HepG2 (cell line): ENCODE measurements around the gene CHKA. TPM values are rescaled to one million over a fixed set of nuclear protein-coding genes. Genes with fewer than 3 reads are reported as not detected.
A peak's percentile ranks its signal among the peaks of the same experiment; 100 is the strongest.

Experiments used
- DPF2 ChIP-seq: sonication (generic); formaldehyde crosslinking; IDR thresholded peaks from 2 replicates; pipeline ENCODE4 v1.4.0; 2020; ENCODE audit warnings: mild to moderate bottlenecking, low read depth, missing genetic modification reagents, borderline replicate concordance
- EZH2 ChIP-seq: conservative IDR thresholded peaks from 2 replicates; pipeline ENCODE4 v1.6.1; 2012; ENCODE audit warnings: mild to moderate bottlenecking, low read depth, low read length, moderate library complexity
- MLXIP ChIP-seq: sonication (generic); formaldehyde crosslinking; IDR thresholded peaks from 2 replicates; pipeline ENCODE4 v1.9.0; 2021; ENCODE audit warnings: missing genetic modification reagents, borderline replicate concordance
- MTERF4 ChIP-seq: sonication (generic); formaldehyde crosslinking; IDR thresholded peaks from 2 replicates; pipeline ENCODE4 v1.8.0; 2023; ENCODE audit warnings: mild to moderate bottlenecking, missing genetic modification reagents
- NKX3-1 ChIP-seq: sonication (generic); formaldehyde crosslinking; IDR thresholded peaks from 2 replicates; pipeline ENCODE4 v1.5.0; 2020; ENCODE audit warnings: missing genetic modification reagents
- NPAS2 ChIP-seq: sonication (generic); formaldehyde crosslinking; IDR thresholded peaks from 2 replicates; pipeline ENCODE4 v1.8.0; 2022; ENCODE audit warnings: mild to moderate bottlenecking, missing genetic modification reagents, borderline replicate concordance
- PRDM10 ChIP-seq: sonication (generic); formaldehyde crosslinking; IDR thresholded peaks from 2 replicates; pipeline ENCODE4 v1.4.0; 2020; ENCODE audit warnings: low read depth, missing genetic modification reagents
- RFXAP ChIP-seq: sonication (generic); formaldehyde crosslinking; IDR thresholded peaks from 2 replicates; pipeline ENCODE4 v1.4.0; 2020; ENCODE audit warnings: missing genetic modification reagents, borderline replicate concordance
- SIN3A ChIP-seq: IDR thresholded peaks from 2 replicates; pipeline ENCODE4 v1.6.1; 2011; ENCODE audit warnings: low read depth, mild to moderate bottlenecking, control low read depth, low read length, borderline replicate concordance
- SMYD3 ChIP-seq: sonication (generic); formaldehyde crosslinking; IDR thresholded peaks from 2 replicates; pipeline ENCODE4 v1.8.1; 2023; ENCODE audit warnings: mild to moderate bottlenecking, missing genetic modification reagents
- ZBTB8A ChIP-seq: sonication (generic); formaldehyde crosslinking; IDR thresholded peaks from 2 replicates; pipeline ENCODE4 v1.4.0; 2020; ENCODE audit warnings: mild to moderate bottlenecking, low read depth, missing genetic modification reagents, borderline replicate concordance
- ZFP91 ChIP-seq: sonication (generic); formaldehyde crosslinking; IDR thresholded peaks from 2 replicates; pipeline ENCODE4 v1.9.0; 2022; ENCODE audit warnings: missing genetic modification reagents, mild to moderate bottlenecking, borderline replicate concordance
- ZIK1 ChIP-seq: sonication (generic); formaldehyde crosslinking; IDR thresholded peaks from 2 replicates; pipeline ENCODE4 v1.5.0; 2020; ENCODE audit warnings: mild to moderate bottlenecking, low read depth, missing genetic modification reagents, borderline replicate concordance
- ZNF205 ChIP-seq: IDR thresholded peaks from 2 replicates; pipeline ENCODE4 v1.6.1; 2018; ENCODE audit warnings: missing biosample characterization, missing genetic modification reagents
- ZNF230 ChIP-seq: sonication (generic); formaldehyde crosslinking; IDR thresholded peaks from 2 replicates; pipeline ENCODE4 v1.4.0; 2020; ENCODE audit warnings: mild to moderate bottlenecking, missing genetic modification reagents
- ZNF589 ChIP-seq: sonication (generic); formaldehyde crosslinking; conservative IDR thresholded peaks from 2 replicates; pipeline ENCODE4 v1.8.0; 2022; ENCODE audit warnings: mild to moderate bottlenecking, moderate library complexity, missing genetic modification reagents
- ZNF652 ChIP-seq: IDR thresholded peaks from 2 replicates; pipeline ENCODE4 v1.6.1; 2016; ENCODE audit warnings: low read depth, borderline replicate concordance
- ZNF670 ChIP-seq: sonication (generic); formaldehyde crosslinking; IDR thresholded peaks from 2 replicates; pipeline ENCODE4 v1.8.0; 2022; ENCODE audit warnings: mild to moderate bottlenecking, missing genetic modification reagents, borderline replicate concordance
- polyA plus RNA-seq, 8 experiments: library from polyadenylated mRNA; depleted of rRNA in 3 of 8; stranded (reverse) in 7 of 8; unstranded in 1 of 8; fragments of >200 nt; fragmentation: Illumina TruSeq in 4 of 8; extraction: Trizol in 4 of 8; gene quantifications; 2 replicates each; pipeline versions ENCODE4 v1.2.1 to v1.2.3, GENCODE V29; 2011 to 2016; ENCODE audit warnings: low read depth in 4 of 8, missing spikeins in 1 of 8, mixed read lengths in 1 of 8; ENCODE audit not compliant: insufficient read depth in 1 of 8
- total RNA-seq, 5 experiments: library from RNA; depleted of rRNA; stranded (reverse); fragments of >200 nt; fragmentation: Illumina TruSeq; extraction: Trizol; gene quantifications; 2 replicates each; pipeline ENCODE4 v1.2.3, GENCODE V29; 2016; ENCODE audit warnings: low read depth in 1 of 5

The CHKA gene
- total and polyA plus RNA-seq, 2 of the 13 experiments (the other 11 are each of a cell fraction or from before 2014, with no cell fraction given): 71.6 to 92.7 TPM

- TF ChIP-seq SIN3A: peak; percentile 76; the same call in 1 of the 2 replicates
- peak; percentile 66; the same call in 1 of the 2 replicates for TF ChIP-seq ZIK1 (CRISPR knock-in tag)
- peak; percentile 89 for TF ChIP-seq RFXAP
- no peak for TF ChIP-seq MTERF4 (CRISPR knock-in tag)
- 0 out of 2 replicates have a peak, but pooled peaks have one; percentile 24 for TF ChIP-seq NKX3-1 (CRISPR knock-in tag)
- no peak for TF ChIP-seq ZNF670 (CRISPR knock-in tag)
- no peak for TF ChIP-seq DPF2
- TF ChIP-seq PRDM10: 0 out of 2 replicates have a peak, but pooled peaks have one; percentile 29
- peak; percentile 80; the same call in 1 of the 2 replicates for TF ChIP-seq ZFP91
- no peak; the same call in 1 of the 2 replicates for TF ChIP-seq NPAS2
- TF ChIP-seq MLXIP (CRISPR knock-in tag): no peak
- TF ChIP-seq ZNF589 (CRISPR knock-in tag): peak; percentile 80; the same call in 1 of the 2 replicates
- 0 out of 2 replicates have a peak, but pooled peaks have one; percentile 19 for TF ChIP-seq ZNF205 (CRISPR knock-in tag)
- peak; percentile 46; the same call in 1 of the 2 replicates for TF ChIP-seq ZNF230 (CRISPR knock-in tag)
- no peak for TF ChIP-seq ZNF652 (CRISPR knock-in tag)
- TF ChIP-seq SMYD3 (CRISPR knock-in tag): 0 out of 2 replicates have a peak, but pooled peaks have one; percentile 20
- peak; percentile 20; the same call in 1 of the 2 replicates for TF ChIP-seq ZBTB8A (CRISPR knock-in tag)
- TF ChIP-seq EZH2: no peak
Measured at GRCh38 chr11:68121067-68121899, at the start of gene CHKA (continued).
